GM19397 (cell line): ENCODE results near the gene TBX15.
"Not testable (repeated sequence)": the region's sequence is repeated elsewhere in the genome, so short reads cannot be mapped to it uniquely, and the experiment has no call there.

Source experiments
- ATAC-seq: cut with Tn5 transposase; IDR thresholded peaks from one replicate; pipeline ENCODE4 v1.9.1; 2021; ENCODE audit warnings: mild to moderate bottlenecking, moderate library complexity; ENCODE audit not compliant: unreplicated experiment

TBX15 gene

DNA sequence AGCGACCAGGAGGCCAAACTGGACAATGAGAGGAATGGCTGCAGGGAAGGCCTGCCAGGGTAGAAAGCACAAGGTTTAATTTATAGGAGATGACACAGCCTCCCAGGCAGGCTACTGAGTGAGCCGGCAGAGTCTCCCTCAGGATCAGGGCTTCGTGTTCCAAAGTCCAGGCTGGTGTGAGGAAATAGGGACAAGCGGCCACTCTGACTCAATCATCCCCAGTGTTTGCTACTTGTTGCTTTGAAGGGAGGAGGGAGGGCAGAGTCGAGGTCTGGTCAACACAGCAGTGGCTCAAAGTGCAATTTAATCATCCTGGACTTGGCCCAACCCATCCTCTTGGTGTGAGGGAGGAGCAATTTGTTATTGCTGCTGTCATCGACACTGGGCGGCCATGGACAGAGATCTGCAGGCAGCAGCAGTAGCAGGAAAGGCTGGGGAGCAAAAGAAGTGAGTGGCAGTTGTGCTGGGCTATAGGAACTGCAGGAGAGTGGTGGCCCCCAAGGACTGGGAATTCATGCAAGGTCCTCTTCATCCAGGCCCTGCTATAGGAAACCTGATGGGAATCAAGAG, 27.5 kb downstream of the TBX15 start:
- peak; percentile 9 for ATAC-seq

DNA sequence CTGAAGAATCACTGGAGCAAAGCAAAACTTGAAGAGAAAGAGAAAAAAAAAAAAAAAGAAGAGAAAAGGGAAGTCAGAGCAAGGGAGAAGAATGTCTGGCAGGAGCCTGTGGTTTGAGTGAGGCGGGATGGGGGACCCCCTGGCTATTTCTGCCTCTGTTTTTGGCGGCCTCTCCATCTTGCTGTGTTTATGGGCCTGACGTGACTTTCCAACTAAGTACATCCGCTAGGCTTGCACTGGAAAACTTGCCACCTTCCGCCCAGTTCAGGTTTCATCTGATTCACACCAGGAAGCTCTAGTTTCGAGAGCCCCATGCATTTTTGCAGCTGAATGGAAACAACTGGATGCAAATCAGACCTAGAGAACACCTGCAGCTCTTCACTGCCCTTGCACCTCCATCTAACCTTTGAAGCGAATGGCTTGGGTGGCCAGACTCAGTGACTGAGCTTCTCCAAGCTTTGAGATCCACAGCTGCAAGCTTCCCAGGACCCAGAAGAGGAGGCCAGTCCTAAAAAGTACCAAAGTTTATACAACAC, 28.0 kb downstream of the TBX15 start:
- ATAC-seq: peak; percentile 84

GRCh38 chr1:118958937-118959631, 29.1 kb downstream of the TBX15 start:
- ATAC-seq: no peak

DNA sequence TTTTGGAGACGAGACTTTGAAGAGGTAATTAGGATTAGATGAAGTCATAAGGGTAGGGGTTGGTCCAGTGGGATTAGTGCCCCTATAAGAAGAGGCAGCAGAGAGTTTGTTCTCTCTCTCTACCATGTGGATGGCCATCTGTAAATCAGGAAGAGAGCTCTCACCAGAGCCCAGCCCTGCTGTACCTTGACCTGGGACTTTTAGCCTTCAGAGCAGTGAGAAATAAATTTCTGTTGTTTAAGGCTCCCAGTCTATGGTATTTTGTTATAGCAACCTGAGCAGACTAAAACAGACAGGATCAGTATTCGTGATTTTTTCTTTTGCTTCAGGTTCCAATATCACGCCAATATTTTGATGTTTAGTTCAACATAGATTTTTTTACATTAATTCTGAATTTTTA, 30.0 kb downstream of the TBX15 start:
- ATAC-seq: no peak

- ATAC-seq: not testable (repeated sequence)
These were observed 30.6 kb downstream of the TBX15 start for GRCh38 chr1:118957579-118957978.

DNA sequence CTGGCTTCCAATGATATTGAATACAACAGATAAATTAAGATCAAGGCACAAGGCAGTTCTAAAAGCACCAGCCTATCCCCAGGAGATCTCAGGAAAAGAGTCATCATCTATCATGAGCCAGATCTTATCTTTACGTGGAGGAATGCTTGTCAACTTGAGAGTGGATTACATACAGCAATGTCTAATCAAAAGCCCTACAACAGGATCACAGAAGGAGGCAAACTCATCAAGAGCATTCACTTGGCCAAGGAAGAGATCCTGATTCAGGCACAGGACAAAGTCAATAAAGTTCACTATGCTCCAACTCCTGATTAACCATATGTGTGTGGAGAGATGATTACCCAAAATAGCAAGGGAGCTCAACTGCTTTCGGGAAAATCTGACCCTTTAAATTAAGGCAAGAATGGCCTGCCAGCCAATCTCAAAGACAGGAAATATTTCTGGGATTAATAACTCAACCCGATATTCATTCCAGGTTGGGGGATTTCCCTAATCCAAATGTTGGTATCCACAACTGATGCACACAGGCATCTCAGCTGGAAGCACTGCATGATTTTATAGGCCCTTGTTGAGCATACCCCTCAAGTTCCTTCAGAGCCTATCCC, 33.7 kb downstream of the TBX15 start:
- no peak for ATAC-seq

DNA sequence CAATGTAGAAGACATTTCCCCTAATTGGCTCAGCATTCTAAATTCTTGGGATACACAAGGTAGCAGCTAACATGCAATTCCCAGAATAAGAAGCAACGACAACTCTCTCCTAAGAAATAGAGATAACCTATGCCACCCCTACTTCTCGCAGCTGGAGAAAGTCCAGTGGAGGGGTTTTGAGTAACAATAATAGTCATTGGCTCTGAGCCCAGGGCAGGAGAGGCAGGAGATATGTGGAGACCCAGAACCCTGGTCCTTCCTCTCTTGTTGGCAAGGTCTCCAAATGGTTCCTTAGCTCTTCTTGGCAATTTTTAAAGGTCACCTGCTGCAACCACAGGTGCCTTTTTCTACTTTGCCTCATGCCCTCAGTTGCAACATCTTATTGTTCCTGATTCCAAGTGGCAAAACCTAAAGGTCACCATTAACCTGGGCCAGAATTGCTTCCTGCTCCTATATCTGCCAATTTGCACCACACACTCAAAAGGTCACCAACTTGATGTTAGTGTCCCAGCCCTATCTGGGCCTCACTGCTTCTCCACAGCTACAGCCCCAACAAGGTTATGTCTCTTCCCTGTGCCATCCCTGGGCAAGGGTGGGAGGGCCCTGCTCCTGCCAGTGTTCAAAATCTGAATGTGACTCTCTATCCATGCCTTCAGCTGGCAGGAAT, 36.7 kb downstream of the TBX15 start:
- ATAC-seq: no peak

- no peak for ATAC-seq
These were observed 38.8 kb downstream of the TBX15 start for GRCh38 chr1:118949315-118949714.

DNA sequence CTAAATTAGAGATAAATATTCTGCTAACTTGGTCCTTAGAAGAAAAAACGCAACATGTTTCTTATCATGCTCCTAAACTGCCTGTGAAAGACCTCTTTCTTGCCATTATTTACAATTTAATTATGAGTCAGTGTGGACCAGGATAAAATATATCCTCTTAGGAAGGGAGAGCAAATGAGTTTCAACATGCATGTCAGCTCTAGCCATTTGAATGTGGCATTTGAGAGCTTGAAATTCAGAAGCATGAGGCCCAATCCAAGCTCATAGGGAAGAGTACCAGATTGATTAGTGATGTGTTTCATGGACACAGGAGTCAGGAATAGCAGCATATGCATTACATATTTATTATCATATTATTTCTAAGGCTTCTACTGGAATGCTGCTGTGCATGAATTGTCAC, 39.3 kb downstream of the TBX15 start:
- no peak for ATAC-seq

DNA sequence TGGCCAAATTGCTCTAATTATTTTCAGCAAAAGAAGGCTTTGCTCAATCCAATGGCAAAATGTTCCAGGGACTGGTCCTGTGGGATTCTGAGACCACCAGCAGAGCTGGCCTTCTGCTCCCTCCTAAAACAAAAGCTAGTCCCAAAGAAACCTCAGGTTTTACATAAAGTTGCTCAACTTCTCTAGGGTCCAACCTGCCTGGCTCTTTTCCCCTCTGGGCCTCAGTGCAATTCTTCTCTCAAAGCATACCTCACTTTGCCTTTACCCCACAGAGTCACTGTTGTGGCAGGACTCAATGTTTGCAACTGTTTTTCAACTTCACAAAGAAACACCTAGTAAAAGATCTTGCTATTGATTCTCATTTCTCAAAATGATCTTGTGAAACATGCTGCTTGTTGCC, 39.8 kb downstream of the TBX15 start:
- ATAC-seq: no peak

- no peak for ATAC-seq
These were observed 40.4 kb downstream of the TBX15 start for GRCh38 chr1:118947790-118948189.

GRCh38 chr1:118947003-118947765, 41.0 kb downstream of the TBX15 start:
- ATAC-seq: no peak

DNA sequence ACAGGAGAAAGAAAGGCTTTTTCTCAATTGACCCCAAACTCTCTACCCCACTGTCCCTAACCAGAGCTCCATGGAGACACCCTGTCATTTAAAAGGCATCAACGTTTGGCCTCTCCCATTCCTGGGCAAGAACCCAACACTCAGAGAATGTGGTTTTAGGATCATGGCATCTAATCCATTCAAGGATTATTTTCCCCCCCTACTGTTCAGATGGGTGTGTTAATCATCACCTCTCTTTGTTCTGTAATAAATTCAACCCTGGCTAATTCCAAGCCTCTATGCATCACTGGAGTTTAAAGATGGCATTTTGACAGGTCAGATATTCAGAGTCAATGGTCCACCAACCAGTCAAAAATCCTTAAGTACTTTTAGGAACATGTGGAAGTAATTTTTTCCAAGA, 42.7 kb downstream of the TBX15 start:
- ATAC-seq: no peak

DNA sequence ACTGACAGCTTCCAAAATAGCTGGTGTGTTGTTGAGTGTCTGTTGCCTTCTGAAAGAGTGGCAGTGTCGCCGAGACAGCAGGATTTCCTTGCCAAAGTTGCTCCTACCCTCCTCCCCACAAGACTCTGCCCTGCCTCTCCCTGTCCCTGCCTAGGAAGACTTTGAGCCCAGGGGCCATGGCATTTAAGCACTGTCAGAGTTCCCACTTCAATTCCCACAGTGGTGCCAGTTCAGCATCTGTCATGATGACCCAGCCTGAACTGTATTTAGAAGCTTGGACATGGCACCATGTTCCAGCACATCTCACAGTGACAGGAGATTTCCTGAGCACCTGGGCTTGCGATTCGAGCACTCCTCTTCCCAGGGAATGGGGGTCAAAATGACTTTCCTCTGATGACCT, 43.6 kb downstream of the TBX15 start:
- ATAC-seq: no peak

DNA sequence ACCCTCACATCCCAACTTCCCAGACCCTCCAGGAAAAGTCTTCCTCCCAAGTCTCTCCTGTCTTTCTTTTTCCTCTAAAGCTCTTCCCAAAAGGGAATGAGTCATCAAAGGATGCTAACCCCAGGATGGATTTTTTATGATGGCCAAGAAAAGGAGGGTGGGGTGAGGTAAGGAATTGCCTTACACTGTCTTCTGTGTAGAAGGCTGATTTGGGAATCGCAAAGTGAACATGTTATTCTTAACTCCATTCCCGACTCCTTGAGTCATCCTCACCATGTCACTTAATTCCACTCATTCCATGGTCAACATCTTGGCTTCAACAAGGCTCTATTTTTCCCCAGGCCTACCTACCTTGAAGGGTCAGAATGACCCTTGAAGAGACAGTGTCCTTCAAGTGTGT, 44.0 kb downstream of the TBX15 start:
- ATAC-seq: no peak

GRCh38 chr1:118940957-118941356, 47.2 kb downstream of the TBX15 start:
- ATAC-seq: no peak

DNA sequence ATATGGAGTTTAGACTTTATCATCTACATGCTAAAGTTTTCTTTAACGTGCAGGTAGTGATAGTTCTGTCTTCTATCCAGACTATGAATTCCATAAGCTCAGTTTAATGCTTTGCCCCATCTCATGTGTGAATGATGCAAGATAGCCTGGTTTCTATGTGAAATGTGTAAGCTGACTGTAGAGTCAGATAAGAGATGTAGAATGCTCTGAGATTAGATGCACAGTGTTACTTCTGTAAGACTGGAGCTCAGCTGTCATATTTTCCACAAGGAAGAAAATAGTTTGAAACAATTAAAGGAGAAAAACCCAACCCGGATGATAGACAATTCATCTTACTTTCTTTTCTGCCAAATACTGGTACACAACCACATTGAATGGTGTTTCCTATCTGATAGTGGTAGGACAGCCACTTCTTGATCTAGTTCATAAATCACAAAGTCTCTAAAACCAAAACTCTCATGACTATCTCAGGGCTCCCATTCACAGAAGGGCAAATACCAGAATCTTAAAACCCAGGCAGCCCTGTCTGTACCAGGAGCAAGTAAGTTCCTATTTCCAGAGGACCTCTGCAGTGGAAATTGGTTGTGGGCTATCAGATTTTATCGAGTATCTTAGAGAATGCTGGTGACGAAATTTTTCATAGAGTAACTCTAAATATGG, 50.6 kb downstream of the TBX15 start:
- ATAC-seq: no peak

GRCh38 chr1:118934706-118935105, 53.4 kb downstream of the TBX15 start:
- no peak for ATAC-seq

DNA sequence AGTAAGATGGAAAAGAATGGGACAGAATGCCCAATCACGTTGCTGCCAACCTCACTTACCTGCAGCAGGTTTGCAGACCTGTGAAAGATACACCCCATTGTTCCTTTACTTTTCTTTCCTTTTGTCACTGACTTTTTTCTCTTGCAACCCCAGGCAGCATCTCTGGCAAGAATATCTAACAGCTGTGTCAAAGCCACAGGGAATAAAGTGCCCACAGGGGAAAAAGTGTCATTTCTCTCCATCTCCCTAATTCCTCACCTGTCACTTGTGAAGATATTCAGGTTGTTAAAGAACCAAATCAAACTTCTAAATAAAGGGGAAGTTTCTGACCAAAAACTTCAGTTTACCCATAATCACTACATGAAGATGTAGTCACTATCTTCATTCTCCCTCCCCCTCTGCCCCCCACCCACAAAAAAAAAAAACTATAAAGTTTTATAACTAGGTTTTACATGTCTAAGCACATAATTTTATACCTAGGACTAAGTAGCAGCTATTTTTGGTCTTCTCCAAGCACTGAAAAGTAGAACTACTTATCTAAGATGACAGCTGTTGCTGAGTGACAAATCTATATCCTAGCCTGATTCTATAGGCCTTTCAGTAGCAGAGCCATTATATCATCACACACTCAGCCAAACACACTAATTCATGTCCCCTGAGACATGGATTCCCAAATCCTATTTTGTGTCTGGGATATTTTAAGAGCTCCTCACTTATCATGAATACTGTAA, 54.9 kb downstream of the TBX15 start:
- ATAC-seq: no peak

DNA sequence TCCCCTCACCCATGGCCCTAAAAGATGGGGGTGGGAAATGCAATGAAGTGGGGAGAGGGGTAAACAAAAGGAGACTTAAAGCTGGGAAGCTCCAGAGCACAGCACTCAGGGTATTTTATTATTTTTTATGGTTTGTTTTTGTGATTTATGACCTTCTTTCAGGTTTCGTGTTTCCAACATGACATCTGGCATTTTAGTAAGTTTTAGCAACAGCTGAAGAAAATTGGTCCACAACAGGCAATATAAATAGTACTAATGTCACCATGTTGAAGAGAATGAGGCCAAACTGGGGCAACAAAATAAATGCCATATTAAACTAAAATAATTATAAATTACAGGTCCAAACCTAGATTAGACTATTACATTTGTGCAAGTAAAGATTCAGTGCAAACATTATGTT, 56.3 kb downstream of the TBX15 start:
- no peak for ATAC-seq
